ENCODE measurements around the gene TBPL1. TPM values are rescaled to one million over a fixed set of nuclear protein-coding genes. Genes with fewer than 3 reads are reported as not detected.
"Not testable (repeated sequence)": the region's sequence is repeated elsewhere in the genome, so short reads cannot be mapped to it uniquely, and the experiment has no call there.

Gene TBPL1
- total RNA-seq, 2 experiments from 2014 or later, result 27.0 to 27.6 TPM

GRCh38 chr6:133967347-133967746 lies 14.3 kb downstream of the TBPL1 start:
- Mint-ChIP-seq H3K27me3 (ENCODE audit: low read depth) (no peaks in the 10 kb centered on the region), H3K9me3 (no peaks in the 10 kb centered on the region), H3K27ac (no peak overlapping the region), H3K36me3 (ENCODE audit: low read depth) (peaks cover 1% of the 10 kb centered on the region), H3K4me1 (ENCODE audit: low read depth) (peaks cover 62% of the 10 kb centered on the region), H3K4me3 (no peak overlapping the region)
- CTCF ChIA-PET, result interaction anchor here (0.8 to 3.5 kb wide), 6 partner anchors 9 to 98 kb away, joined by 3 to 19 read pairs (median 4); no protein-coding TSS in a partner anchor
- intact Hi-C loops (cut with micrococcal nuclease), result no loop called here
- DNase-seq, result no peak

DNA sequence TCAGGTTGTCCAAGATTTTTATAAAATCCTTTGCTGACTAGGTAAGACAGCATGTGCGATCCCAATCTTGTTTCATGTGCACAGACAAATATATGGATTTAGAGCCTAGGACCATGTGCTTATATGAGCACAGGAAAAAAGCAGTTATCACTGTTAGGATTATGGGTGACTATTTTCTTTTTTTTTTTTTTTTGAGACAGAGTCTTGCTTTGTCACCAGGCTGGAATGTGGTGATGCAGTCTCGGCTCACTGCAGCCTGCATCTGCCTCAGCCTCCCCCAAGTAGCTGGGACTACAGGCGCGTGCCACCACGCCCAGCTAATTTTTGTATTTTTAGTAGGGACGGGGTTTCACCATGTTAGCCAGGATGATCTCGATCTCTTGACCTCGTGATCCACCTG lies 14.8 kb downstream of the TBPL1 start:
- intact Hi-C loops (cut with micrococcal nuclease), result loop anchor here (2.0 kb wide), 1 partner anchor 15 kb away; the partner anchor contains the start of gene TBPL1
- not testable (repeated sequence) for H3K27me3 Mint-ChIP-seq (ENCODE audit: low read depth); H3K27ac Mint-ChIP-seq; H3K4me3 Mint-ChIP-seq; H3K9me3 Mint-ChIP-seq; DNase-seq; H3K36me3 Mint-ChIP-seq (ENCODE audit: low read depth)
- H3K4me1 Mint-ChIP-seq (ENCODE audit: low read depth), result peaks cover 57% of the 10 kb centered on the region
- CTCF ChIA-PET, result interaction anchor here (1.0 to 3.4 kb wide), 2 partner anchors 44 to 98 kb away, joined by 4 to 19 read pairs; no protein-coding TSS in a partner anchor

GRCh38 chr6:133969285-133969920 lies 16.4 kb downstream of the TBPL1 start:
- CTCF ChIA-PET, result interaction anchor here (0.6 to 3.4 kb wide), 3 partner anchors 44 to 94 kb away, joined by 3 to 25 read pairs (median 19); no protein-coding TSS in a partner anchor
- no peaks in the 10 kb centered on the region for H3K27me3 Mint-ChIP-seq (ENCODE audit: low read depth)
- peaks cover 1% of the 10 kb centered on the region for H3K36me3 Mint-ChIP-seq (ENCODE audit: low read depth)
- H3K4me3 Mint-ChIP-seq, result no peak overlapping the region
- no peak overlapping the region for H3K27ac Mint-ChIP-seq
- no peak for DNase-seq
- intact Hi-C loops (cut with micrococcal nuclease), result loop anchor here (2.0 kb wide), 1 partner anchor 17 kb away; the partner anchor contains the start of gene TBPL1
- peaks cover 53% of the 10 kb centered on the region for H3K4me1 Mint-ChIP-seq (ENCODE audit: low read depth)
- H3K9me3 Mint-ChIP-seq, result no peaks in the 10 kb centered on the region

DNA sequence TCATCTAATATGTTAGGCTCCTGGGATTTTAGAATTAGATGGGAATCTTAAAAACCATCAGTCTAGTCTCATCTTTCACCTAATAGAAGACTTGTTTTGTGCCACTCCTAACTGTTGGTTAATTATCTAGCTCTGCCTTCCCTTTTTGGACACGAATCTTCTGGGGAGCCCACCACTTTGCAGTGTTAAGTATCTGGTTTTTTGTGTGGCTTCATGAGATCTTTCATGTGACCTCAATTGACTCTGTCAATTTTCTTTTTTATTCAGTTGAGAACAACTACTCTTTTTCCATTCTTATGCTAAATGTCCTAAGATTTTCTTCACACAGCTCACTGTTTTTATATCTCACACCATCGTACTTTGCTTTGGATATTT lies 16.9 kb downstream of the TBPL1 start:
- no peak overlapping the region for H3K4me3 Mint-ChIP-seq
- no peak for DNase-seq
- H3K27me3 Mint-ChIP-seq (ENCODE audit: low read depth), result no peaks in the 10 kb centered on the region
- intact Hi-C loops (cut with micrococcal nuclease), result loop anchor here (2.0 kb wide), 1 partner anchor 17 kb away; the partner anchor contains the start of gene TBPL1
- peaks cover 49% of the 10 kb centered on the region for H3K4me1 Mint-ChIP-seq (ENCODE audit: low read depth)
- H3K9me3 Mint-ChIP-seq, result no peaks in the 10 kb centered on the region
- CTCF ChIA-PET, result interaction anchor here (0.6 to 3.4 kb wide), 3 partner anchors 47 to 113 kb away, joined by 3 to 25 read pairs (median 19); no protein-coding TSS in a partner anchor
- H3K36me3 Mint-ChIP-seq (ENCODE audit: low read depth), result peaks cover 1% of the 10 kb centered on the region
- no peak overlapping the region for H3K27ac Mint-ChIP-seq

DNA sequence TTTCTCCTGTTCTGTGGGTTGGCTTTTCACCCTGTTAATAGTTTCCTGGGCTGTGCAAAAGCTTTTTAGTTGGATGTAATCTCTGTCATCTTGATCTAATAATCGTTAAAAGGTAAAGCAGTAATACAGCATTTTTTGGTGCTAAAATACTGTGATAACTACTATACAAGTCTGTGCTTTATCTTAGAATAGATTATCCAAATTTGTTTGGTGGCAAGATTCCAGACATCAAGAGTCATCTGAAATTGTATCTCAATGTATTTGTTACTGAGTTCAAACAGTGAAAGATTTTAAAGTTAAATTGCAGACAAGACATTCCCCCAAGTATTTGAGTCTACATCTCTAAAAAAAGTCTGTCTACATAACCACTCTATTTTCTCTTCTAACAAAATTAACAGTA lies 18.8 kb downstream of the TBPL1 start:
- H3K4me1 Mint-ChIP-seq (ENCODE audit: low read depth), result peaks cover 34% of the 10 kb centered on the region
- CTCF ChIA-PET, result interaction anchor here (1.2 kb wide), 1 partner anchor 9 kb away, joined by 3 read pairs; no protein-coding TSS in a partner anchor
- no peak overlapping the region for H3K27ac Mint-ChIP-seq

GRCh38 chr6:133972388-133972787 lies 19.4 kb downstream of the TBPL1 start:
- no peaks in the 10 kb centered on the region for H3K36me3 Mint-ChIP-seq (ENCODE audit: low read depth)
- DNase-seq, result no peak
- no peaks in the 10 kb centered on the region for H3K27me3 Mint-ChIP-seq (ENCODE audit: low read depth)
- CTCF ChIA-PET, result interaction anchor here (0.7 to 7.6 kb wide), 26 partner anchors 10 to 1060 kb away, joined by 3 to 135 read pairs (median 7); partner anchors contain the start of gene SLC2A12
- H3K4me1 Mint-ChIP-seq (ENCODE audit: low read depth), result peaks cover 31% of the 10 kb centered on the region
- intact Hi-C loops (cut with micrococcal nuclease), result no loop called here
- no peak overlapping the region for H3K4me3 Mint-ChIP-seq
- no peak overlapping the region for H3K27ac Mint-ChIP-seq
- H3K9me3 Mint-ChIP-seq, result no peaks in the 10 kb centered on the region

More for the DNA sequence above, 18.8 kb downstream of the TBPL1 start:
- Mint-ChIP-seq H3K9me3 (no peaks in the 10 kb centered on the region), H3K27me3 (ENCODE audit: low read depth) (no peaks in the 10 kb centered on the region), H3K4me3 (no peak overlapping the region), H3K36me3 (ENCODE audit: low read depth) (no peaks in the 10 kb centered on the region)
- no peak for DNase-seq
- intact Hi-C loops (cut with micrococcal nuclease), result no loop called here

DNA sequence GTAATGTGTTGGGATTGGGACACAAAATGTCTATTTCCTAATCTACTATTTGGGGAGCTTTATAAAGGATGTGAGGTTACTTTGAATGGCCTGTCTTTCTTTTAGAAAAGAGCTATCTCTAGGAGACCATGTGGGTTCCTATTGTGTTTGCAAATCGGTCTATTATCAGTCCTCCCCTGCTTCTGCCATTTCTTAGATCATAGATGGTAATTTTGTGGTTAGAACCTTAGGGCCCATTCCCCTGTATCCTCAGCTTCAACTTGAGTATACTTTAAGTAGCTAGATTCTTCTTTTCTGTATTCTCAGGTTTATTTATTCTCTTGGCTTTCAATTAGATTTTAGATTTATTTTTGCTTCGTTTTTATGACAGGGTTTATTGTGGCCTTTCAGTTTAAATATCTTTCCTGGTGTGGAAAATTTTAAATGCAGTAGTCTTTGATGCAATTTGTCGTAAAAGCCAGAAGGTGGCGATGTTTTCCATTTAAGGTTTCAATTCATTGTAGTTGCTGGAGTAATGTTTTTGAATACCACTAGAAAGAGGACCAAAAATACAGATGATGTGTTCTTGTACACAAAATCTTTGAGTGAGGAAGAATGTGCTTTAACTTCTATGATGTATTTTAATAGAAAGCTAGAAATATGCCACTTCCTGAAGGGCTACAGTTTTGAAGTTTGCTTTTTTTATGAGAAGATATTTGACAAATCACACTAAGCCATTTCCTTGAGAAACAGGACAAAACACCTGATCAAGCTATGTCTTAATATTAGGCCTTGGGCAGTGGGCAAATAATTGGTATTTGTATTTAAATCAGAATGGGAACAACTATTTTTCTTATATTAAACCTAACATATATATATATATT lies 20.3 kb downstream of the TBPL1 start:
- Mint-ChIP-seq H3K4me3 (no peak overlapping the region), H3K27ac (no peak overlapping the region), H3K27me3 (ENCODE audit: low read depth) (no peaks in the 10 kb centered on the region), H3K36me3 (ENCODE audit: low read depth) (no peaks in the 10 kb centered on the region), H3K4me1 (ENCODE audit: low read depth) (peaks cover 32% of the 10 kb centered on the region), H3K9me3 (no peaks in the 10 kb centered on the region)
- intact Hi-C loops (cut with micrococcal nuclease), result loop anchor here (1.0 kb wide), 4 partner anchors 10 to 124 kb away; no protein-coding TSS in a partner anchor
- CTCF ChIA-PET, result interaction anchor here (0.7 to 7.6 kb wide), 40 partner anchors 8 to 1697 kb away, joined by 3 to 135 read pairs (median 4); partner anchors contain the start of gene SLC2A12
- no peak for DNase-seq

DNA sequence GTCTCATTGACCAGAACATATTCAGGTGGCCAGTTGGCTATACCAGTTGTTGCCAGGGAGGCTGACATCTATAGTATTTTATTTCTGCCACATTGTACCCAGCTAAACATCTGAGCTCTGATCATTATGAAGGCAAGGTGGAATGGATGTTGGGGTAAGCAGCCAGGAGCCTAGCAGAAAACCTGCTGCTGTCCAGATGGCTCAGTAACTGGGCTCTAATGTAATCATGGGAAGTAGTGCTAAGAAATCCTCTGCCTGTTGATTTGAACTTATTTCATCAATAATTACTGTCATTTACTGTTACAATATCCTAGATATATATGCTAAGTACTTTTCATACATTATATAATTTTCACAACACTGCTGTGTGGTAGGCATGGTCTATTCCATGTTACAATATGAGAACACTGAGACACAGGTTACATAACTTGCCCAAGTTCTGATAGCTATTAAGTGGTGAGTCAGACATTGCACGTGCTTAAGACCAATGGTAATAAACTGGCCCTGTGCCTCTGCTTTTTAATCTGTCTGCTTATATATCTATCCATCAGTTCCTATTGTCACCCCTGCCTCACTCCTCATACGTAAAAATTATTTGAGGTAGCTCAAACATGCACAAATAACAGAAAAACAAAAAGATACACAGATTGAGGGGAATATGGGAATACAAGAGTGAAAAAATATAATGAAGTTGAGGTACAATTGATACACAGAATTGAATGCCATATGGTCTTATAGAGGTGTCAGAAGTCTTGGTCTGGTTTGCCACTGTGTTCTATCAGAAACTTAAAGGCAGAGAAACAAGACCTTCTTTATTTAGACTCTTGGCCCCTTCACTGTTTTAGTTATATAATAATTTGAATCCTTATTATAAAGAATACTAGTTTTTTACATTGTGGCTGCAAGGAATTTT lies 25.2 kb downstream of the TBPL1 start:
- Mint-ChIP-seq H3K4me3 (no peak overlapping the region), H3K27me3 (ENCODE audit: low read depth) (no peaks in the 10 kb centered on the region), H3K4me1 (ENCODE audit: low read depth) (peaks cover 21% of the 10 kb centered on the region), H3K9me3 (no peaks in the 10 kb centered on the region), H3K36me3 (ENCODE audit: low read depth) (peaks cover 2% of the 10 kb centered on the region), H3K27ac (no peak overlapping the region)
- CTCF ChIA-PET, result interaction anchor here (1.0 to 7.6 kb wide), 4 partner anchors 34 to 83 kb away, joined by 3 to 135 read pairs (median 3); no protein-coding TSS in a partner anchor
- no peak for DNase-seq
- intact Hi-C loops (cut with micrococcal nuclease), result no loop called here

DNA sequence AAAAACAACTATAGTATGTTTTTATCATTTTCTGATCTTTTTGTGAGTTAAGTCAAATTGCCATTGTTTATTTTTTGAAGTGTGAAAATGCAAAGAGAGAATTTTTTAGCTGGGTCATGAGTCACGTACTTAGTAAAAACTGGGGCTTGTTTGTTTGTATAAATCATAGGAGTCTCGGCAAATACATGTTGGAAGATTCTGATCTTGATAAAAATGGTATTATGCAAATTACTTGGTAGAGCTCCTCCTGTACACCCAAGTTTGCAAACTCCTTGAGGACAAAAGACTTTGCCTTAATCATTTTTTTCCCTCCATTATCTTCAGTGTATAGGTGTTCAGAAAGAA lies 25.8 kb downstream of the TBPL1 start:
- no peak for DNase-seq
- H3K9me3 Mint-ChIP-seq, result no peaks in the 10 kb centered on the region
- H3K4me3 Mint-ChIP-seq, result no peak overlapping the region
- H3K27me3 Mint-ChIP-seq (ENCODE audit: low read depth), result no peaks in the 10 kb centered on the region
- peaks cover 7% of the 10 kb centered on the region for H3K36me3 Mint-ChIP-seq (ENCODE audit: low read depth)
- intact Hi-C loops (cut with micrococcal nuclease), result no loop called here
- no peak overlapping the region for H3K27ac Mint-ChIP-seq
- CTCF ChIA-PET, result interaction anchor here (0.8 to 7.6 kb wide), 5 partner anchors 17 to 83 kb away, joined by 3 to 135 read pairs (median 3); no protein-coding TSS in a partner anchor
- peaks cover 22% of the 10 kb centered on the region for H3K4me1 Mint-ChIP-seq (ENCODE audit: low read depth)

GRCh38 chr6:133979269-133979963 lies 26.4 kb downstream of the TBPL1 start:
- H3K4me3 Mint-ChIP-seq; H3K27ac Mint-ChIP-seq; intact Hi-C loops (cut with micrococcal nuclease); DNase-seq; H3K27me3 Mint-ChIP-seq (ENCODE audit: low read depth); H3K36me3 Mint-ChIP-seq (ENCODE audit: low read depth); H3K9me3 Mint-ChIP-seq: not testable (repeated sequence)
- peaks cover 22% of the 10 kb centered on the region for H3K4me1 Mint-ChIP-seq (ENCODE audit: low read depth)
- CTCF ChIA-PET, result interaction anchor here (0.7 to 7.6 kb wide), 6 partner anchors 17 to 960 kb away, joined by 3 to 135 read pairs (median 3); no protein-coding TSS in a partner anchor

GRCh38 chr6:133980168-133980567 lies 27.1 kb downstream of the TBPL1 start:
- DNase-seq, result no peak
- CTCF ChIA-PET, result interaction anchor here (0.8 to 1.2 kb wide), 2 partner anchors 18 to 29 kb away, joined by 3 read pairs; no protein-coding TSS in a partner anchor
- Mint-ChIP-seq H3K9me3 (no peaks in the 10 kb centered on the region), H3K4me3 (no peak overlapping the region), H3K36me3 (ENCODE audit: low read depth) (peaks cover 12% of the 10 kb centered on the region), H3K27me3 (ENCODE audit: low read depth) (no peaks in the 10 kb centered on the region), H3K27ac (no peak overlapping the region), H3K4me1 (ENCODE audit: low read depth) (peaks cover 22% of the 10 kb centered on the region)
- intact Hi-C loops (cut with micrococcal nuclease), result no loop called here
